Activated CD4-positive, alpha-beta T cell treated with anti-CD3 and anti-CD28 coated beads, Interleukin-2, amount 10 ng/mL, durations not matched to agents 24 days and 14 days (primary cell): Measurements from ENCODE around the gene CCDC77. TPM values are rescaled to one million over a fixed set of nuclear protein-coding genes. Genes with fewer than 3 reads are reported as not detected.
"Not testable (repeated sequence)": the region's sequence is repeated elsewhere in the genome, so short reads cannot be mapped to it uniquely, and the experiment has no call there.

ENCODE experiments used
- DNase-seq: peaks from one replicate; pipeline ENCODE4 v3.0.0; 2022
- H3K27ac Mint-ChIP-seq: one replicate; pipeline ENCODE4 v1.8.0; 2022; ENCODE audit warnings: mild to moderate bottlenecking, mixed read lengths
- H3K27me3 Mint-ChIP-seq: one replicate; pipeline ENCODE4 v1.8.0; 2022; ENCODE audit warnings: mixed read lengths
- H3K36me3 Mint-ChIP-seq: one replicate; pipeline ENCODE4 v1.8.0; 2022; ENCODE audit warnings: low read depth, mild to moderate bottlenecking, mixed read lengths
- H3K4me1 Mint-ChIP-seq: one replicate; pipeline ENCODE4 v1.8.0; 2021; ENCODE audit warnings: mixed read lengths
- H3K4me3 Mint-ChIP-seq: one replicate; pipeline ENCODE4 v1.8.0; 2022; ENCODE audit warnings: mild to moderate bottlenecking, moderate library complexity, mixed read lengths
- H3K9me3 Mint-ChIP-seq: one replicate; pipeline ENCODE4 v1.8.0; 2021; ENCODE audit warnings: mixed read lengths
- intact Hi-C: fragments of 100-400 bp; cut with micrococcal nuclease; formaldehyde crosslinking; loops from one replicate; pipeline ENCODE4 v1.15.1; 2023
- total RNA-seq: library from RNA; stranded (reverse); gene quantifications from 2 replicates; pipeline ENCODE4 v1.2.3, GENCODE V29; 2022

CCDC77 gene
- 12.2 and 13.0 TPM in 2 replicates for total RNA-seq

GRCh38 chr12:401235-402028, at the start of gene CCDC77:
TSS of gene CCDC77 (plus strand) at chr12:401644. CDS start at chr12:409384, 7,740 bp downstream.
- no peak within 1 kb of the TSS for H3K4me3 Mint-ChIP-seq

GRCh38 chr12:356276-356988, 45.0 kb upstream of the CCDC77 start:
- Mint-ChIP-seq H3K36me3 (peaks cover 64% of the 10 kb centered on the region), H3K27me3 (no peaks in the 10 kb centered on the region), H3K4me1 (peaks cover 8% of the 10 kb centered on the region), H3K9me3 (no peaks in the 10 kb centered on the region), H3K4me3 (no peak overlapping the region), H3K27ac (peak overlapping the region; percentile 13)
- no peak for DNase-seq
- intact Hi-C loops = no loop called here

More at GRCh38 chr12:401235-402028, at the start of gene CCDC77:
- Mint-ChIP-seq H3K36me3 (no peaks in the 10 kb centered on the region), H3K27ac (no peak within 1 kb of the TSS), H3K27me3 (no peaks in the 10 kb centered on the region), H3K4me1 (no peaks in the 10 kb centered on the region), H3K9me3 (no peaks in the 10 kb centered on the region)
- intact Hi-C loops = loop anchor here (1.0 to 5.0 kb wide), 4 partner anchors 12 to 1191 kb away; partner anchors contain the start of genes ERC1, KDM5A and WNK1
- DNase-seq = peak; percentile 99

- Mint-ChIP-seq H3K27me3 (no peaks in the 10 kb centered on the region), H3K27ac (peak overlapping the region; percentile 11), H3K36me3 (peaks cover 71% of the 10 kb centered on the region), H3K9me3 (no peaks in the 10 kb centered on the region), H3K4me3 (no peak overlapping the region), H3K4me1 (peaks cover 8% of the 10 kb centered on the region)
- DNase-seq = no peak
- intact Hi-C loops = no loop called here
Measured at GRCh38 chr12:359091-359490, 42.4 kb upstream of the CCDC77 start.

GRCh38 chr12:366820-367219, 34.6 kb upstream of the CCDC77 start:
- DNase-seq = no peak
- Mint-ChIP-seq H3K27ac (no peak overlapping the region), H3K27me3 (no peaks in the 10 kb centered on the region), H3K4me1 (no peaks in the 10 kb centered on the region), H3K36me3 (peaks cover 87% of the 10 kb centered on the region), H3K9me3 (peaks cover 3% of the 10 kb centered on the region), H3K4me3 (no peak overlapping the region)
- intact Hi-C loops = no loop called here

- H3K4me1 Mint-ChIP-seq = no peaks in the 10 kb centered on the region
- H3K9me3 Mint-ChIP-seq = peaks cover 9% of the 10 kb centered on the region
- peaks cover 88% of the 10 kb centered on the region for H3K36me3 Mint-ChIP-seq
- H3K27ac Mint-ChIP-seq = no peak overlapping the region
- H3K27me3 Mint-ChIP-seq = no peaks in the 10 kb centered on the region
- H3K4me3 Mint-ChIP-seq = no peak overlapping the region
- intact Hi-C loops = no loop called here
- no peak for DNase-seq
Measured at GRCh38 chr12:367972-368371, 33.5 kb upstream of the CCDC77 start.

- H3K4me3 Mint-ChIP-seq, H3K27me3 Mint-ChIP-seq, H3K27ac Mint-ChIP-seq, intact Hi-C loops, DNase-seq, H3K4me1 Mint-ChIP-seq: not testable (repeated sequence)
- Mint-ChIP-seq H3K36me3 (peaks cover 91% of the 10 kb centered on the region), H3K9me3 (peaks cover 18% of the 10 kb centered on the region)
Measured at GRCh38 chr12:370739-371485, 30.5 kb upstream of the CCDC77 start.

- H3K4me3 Mint-ChIP-seq = peak overlapping the region; percentile 43
- intact Hi-C loops = loop anchor here (5.0 kb wide), 1 partner anchor 1306 kb away; the partner anchor contains the start of gene ADIPOR2
- DNase-seq = no peak
- peaks cover 29% of the 10 kb centered on the region for H3K4me1 Mint-ChIP-seq
- H3K36me3 Mint-ChIP-seq = peaks cover 43% of the 10 kb centered on the region
- no peak overlapping the region for H3K27ac Mint-ChIP-seq
- no peaks in the 10 kb centered on the region for H3K27me3 Mint-ChIP-seq
- H3K9me3 Mint-ChIP-seq = no peaks in the 10 kb centered on the region
Measured at GRCh38 chr12:386651-387050, 14.8 kb upstream of the CCDC77 start.

GRCh38 chr12:388012-388411, 13.4 kb upstream of the CCDC77 start:
- Mint-ChIP-seq H3K36me3 (peaks cover 34% of the 10 kb centered on the region), H3K4me1 (peaks cover 29% of the 10 kb centered on the region), H3K9me3 (no peaks in the 10 kb centered on the region), H3K27ac (peak overlapping the region; percentile 98), H3K27me3 (no peaks in the 10 kb centered on the region), H3K4me3 (peak overlapping the region; percentile 94)
- intact Hi-C loops = loop anchor here (5.0 kb wide), 1 partner anchor 1304 kb away; the partner anchor contains the start of gene ADIPOR2
- no peak for DNase-seq

- H3K27me3 Mint-ChIP-seq = no peaks in the 10 kb centered on the region
- H3K4me3 Mint-ChIP-seq = peak overlapping the region; percentile 94
- peaks cover 29% of the 10 kb centered on the region for H3K36me3 Mint-ChIP-seq
- DNase-seq = peak; percentile 88
- H3K4me1 Mint-ChIP-seq = peaks cover 29% of the 10 kb centered on the region
- no peaks in the 10 kb centered on the region for H3K9me3 Mint-ChIP-seq
- intact Hi-C loops = loop anchor here (1.0 to 5.0 kb wide), 2 partner anchors 13 to 1304 kb away; partner anchors contain the start of genes ADIPOR2 and CCDC77
- peak overlapping the region; percentile 98 for H3K27ac Mint-ChIP-seq
Measured at GRCh38 chr12:388541-389141, 12.8 kb upstream of the CCDC77 start.

- peak; percentile 96 for DNase-seq
- Mint-ChIP-seq H3K4me3 (peak within 1 kb of the TSS; percentile 94), H3K36me3 (peaks cover 22% of the 10 kb centered on the region), H3K9me3 (no peaks in the 10 kb centered on the region), H3K27ac (peak within 1 kb of the TSS; percentile 98), H3K27me3 (no peaks in the 10 kb centered on the region), H3K4me1 (peaks cover 24% of the 10 kb centered on the region)
- intact Hi-C loops = loop anchor here (1.0 to 5.0 kb wide), 2 partner anchors 12 to 1303 kb away; partner anchors contain the start of genes ADIPOR2 and CCDC77
Measured at GRCh38 chr12:389142-390096, 12.0 kb upstream of the CCDC77 start, which contains the start of gene KDM5A. TSS of gene KDM5A (minus strand) at chr12:389320. CDS start at chr12:389091, 229 bp downstream.

GRCh38 chr12:400828-401227, 616 bp upstream of the CCDC77 start:
- no peak for DNase-seq
- no peaks in the 10 kb centered on the region for H3K27me3 Mint-ChIP-seq
- intact Hi-C loops = loop anchor here (1.0 to 5.0 kb wide), 4 partner anchors 12 to 1192 kb away; partner anchors contain the start of genes ERC1, KDM5A and WNK1
- no peak overlapping the region for H3K27ac Mint-ChIP-seq
- no peaks in the 10 kb centered on the region for H3K9me3 Mint-ChIP-seq
- H3K4me1 Mint-ChIP-seq = no peaks in the 10 kb centered on the region
- H3K36me3 Mint-ChIP-seq = no peaks in the 10 kb centered on the region
- no peak overlapping the region for H3K4me3 Mint-ChIP-seq

- DNase-seq = peak; percentile 70
- intact Hi-C loops = loop anchor here (5.0 kb wide), 1 partner anchor 350 kb away; the partner anchor contains the start of gene WNK1
- no peaks in the 10 kb centered on the region for H3K9me3 Mint-ChIP-seq
Measured at GRCh38 chr12:402029-402389, 565 bp downstream of the CCDC77 start.

More at GRCh38 chr12:402029-402389, 565 bp downstream of the CCDC77 start:
- Mint-ChIP-seq H3K27me3 (no peaks in the 10 kb centered on the region), H3K36me3 (peaks cover under 1% of the 10 kb centered on the region), H3K27ac (no peak overlapping the region), H3K4me3 (no peak overlapping the region), H3K4me1 (no peaks in the 10 kb centered on the region)
